ENCODE results near the gene TMEM217.

- TF ChIP-seq, protein P1, sequence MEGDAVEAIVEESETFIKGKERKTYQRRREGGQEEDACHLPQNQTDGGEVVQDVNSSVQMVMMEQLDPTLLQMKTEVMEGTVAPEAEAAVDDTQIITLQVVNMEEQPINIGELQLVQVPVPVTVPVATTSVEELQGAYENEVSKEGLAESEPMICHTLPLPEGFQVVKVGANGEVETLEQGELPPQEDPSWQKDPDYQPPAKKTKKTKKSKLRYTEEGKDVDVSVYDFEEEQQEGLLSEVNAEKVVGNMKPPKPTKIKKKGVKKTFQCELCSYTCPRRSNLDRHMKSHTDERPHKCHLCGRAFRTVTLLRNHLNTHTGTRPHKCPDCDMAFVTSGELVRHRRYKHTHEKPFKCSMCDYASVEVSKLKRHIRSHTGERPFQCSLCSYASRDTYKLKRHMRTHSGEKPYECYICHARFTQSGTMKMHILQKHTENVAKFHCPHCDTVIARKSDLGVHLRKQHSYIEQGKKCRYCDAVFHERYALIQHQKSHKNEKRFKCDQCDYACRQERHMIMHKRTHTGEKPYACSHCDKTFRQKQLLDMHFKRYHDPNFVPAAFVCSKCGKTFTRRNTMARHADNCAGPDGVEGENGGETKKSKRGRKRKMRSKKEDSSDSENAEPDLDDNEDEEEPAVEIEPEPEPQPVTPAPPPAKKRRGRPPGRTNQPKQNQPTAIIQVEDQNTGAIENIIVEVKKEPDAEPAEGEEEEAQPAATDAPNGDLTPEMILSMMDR (IDR thresholded peaks at IDR 0.05; ENCODE audit: insufficient read depth, low read length, poor library complexity, severe bottlenecking) = no peak
- TF ChIP-seq EZH2phosphoT487 (conservative IDR thresholded peaks at IDR 0.05; ENCODE audit: low read length) = no peak
Measured at GRCh38 chr6:37162740-37163139, 95.2 kb downstream of the TMEM217 start.

Data from SU-DHL-6 (cell line).